ENCODE data around the gene DRD2. TPM values are rescaled to one million over a fixed set of nuclear protein-coding genes. Genes with fewer than 3 reads are reported as not detected.

The DRD2 gene
- total and polyA plus RNA-seq, 2 of the 13 experiments (the other 11 are each of a cell fraction or from before 2014, with no cell fraction given): not detected

DNA sequence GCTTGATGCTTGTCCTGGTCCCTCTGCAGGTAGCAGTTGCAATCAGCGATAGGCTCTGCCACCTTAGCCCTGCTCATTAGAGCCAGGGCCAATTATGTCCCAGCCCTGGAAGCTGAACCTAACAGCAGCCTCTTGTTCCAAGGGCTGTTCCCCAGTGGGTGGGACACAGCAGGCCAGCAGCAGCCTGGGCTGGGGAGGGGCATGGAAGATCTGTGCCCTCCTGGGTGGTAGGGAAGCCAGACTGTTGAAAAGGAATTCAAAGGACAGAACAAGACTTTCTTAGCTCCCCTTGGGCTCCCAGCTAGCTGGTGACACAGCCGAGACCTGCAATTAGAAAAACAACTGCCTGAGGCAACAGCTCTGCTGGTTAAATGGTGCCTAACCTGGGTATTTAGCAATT, 17.4 kb downstream of the DRD2 start:
- Histone ChIP-seq H3K27ac (ENCODE audit: extremely low read length, insufficient read depth, low read length) (no peak overlapping the region), H3K4me3 (replicated peaks in 1 of 3; ENCODE audit: insufficient read depth in 1 of 3, low read depth in 2 of 3, low read length in 3 of 3) (no peak overlapping the region), H3K36me3 (replicated peaks in 1 of 2; ENCODE audit: control insufficient read depth in 1 of 2, insufficient read depth in 2 of 2, low read length in 2 of 2) (no peaks in the 10 kb centered on the region), H3K9me3 (ENCODE audit: low read length) (no peaks in the 10 kb centered on the region), H3K4me1 (ENCODE audit: insufficient read depth, low read length) (no peaks in the 10 kb centered on the region), H3K79me2 (ENCODE audit: insufficient read depth, low read length) (no peaks in the 10 kb centered on the region), H3K27me3 (ENCODE audit: control insufficient read depth in 1 of 2, insufficient read depth in 2 of 2, low read length in 2 of 2) (no peaks in the 10 kb centered on the region; a peak in 1 of 5 replicates), H4K20me1 (ENCODE audit: insufficient read depth, low read length) (no peaks in the 10 kb centered on the region), H3K4me2 (ENCODE audit: low read depth, low read length) (no peak overlapping the region), H2AFZ (ENCODE audit: low read length) (no peak overlapping the region), H3K9ac (ENCODE audit: insufficient read depth, low read depth, low read length) (no peak overlapping the region)
- FAIRE-seq (no peak), DNase-seq (ENCODE audit: low spot score) (no peak), ATAC-seq (no peak)
- intact Hi-C loops (cut with micrococcal nuclease; ENCODE audit: unreplicated experiment) (no loop called here), in situ Hi-C loops (cut with HindIII; ENCODE audit: extremely low pct_ligation_motif_present, low pct_unique_long_range_greater_than_20kb) (no loop called here)
- WGBS (ENCODE audit: low lambda C conversion rate): 0% methylated on average over 1 of the region's 2 CpGs
- POLR2A ChIA-PET: no interaction called here
- CTCF ChIA-PET (ENCODE audit: low intra/inter-chr PET ratio, low total read pairs): no interaction called here
- TF ChIP-seq ZNF552 (CRISPR knock-in tag; IDR thresholded peaks at IDR 0.05; ENCODE audit: borderline replicate concordance) (no peak), ZNF431 (CRISPR knock-in tag; IDR thresholded peaks at IDR 0.05; ENCODE audit: borderline replicate concordance, low read depth) (no peak), ZNF567 (CRISPR knock-in tag; IDR thresholded peaks at IDR 0.05; ENCODE audit: borderline replicate concordance) (no peak), HDAC6 (IDR thresholded peaks at IDR 0.05; ENCODE audit: low read depth, low read length) (no peak), RFXANK (CRISPR knock-in tag; IDR thresholded peaks at IDR 0.05) (no peak), HOXA5 (CRISPR knock-in tag; IDR thresholded peaks at IDR 0.05) (no peak), THYN1 (CRISPR knock-in tag; IDR thresholded peaks at IDR 0.05; ENCODE audit: borderline replicate concordance, low read depth) (no peak), SRSF4 (IDR thresholded peaks at IDR 0.05; ENCODE audit: low read depth, low read length, poor library complexity, severe bottlenecking) (no peak), NCOA5 (CRISPR knock-in tag; IDR thresholded peaks at IDR 0.05) (no peak), MAF1 (CRISPR knock-in tag; IDR thresholded peaks at IDR 0.05; ENCODE audit: borderline replicate concordance) (no peak), SRF (IDR thresholded peaks at IDR 0.05; ENCODE audit: low read depth, low read length) (no peak), ZHX2 (IDR thresholded peaks at IDR 0.05; ENCODE audit: low read depth) (no peak), ZHX2 (CRISPR knock-in tag; IDR thresholded peaks at IDR 0.05; ENCODE audit: borderline replicate concordance) (no peak), SMAD3 (CRISPR knock-in tag; IDR thresholded peaks at IDR 0.05) (no peak), ZNF329 (CRISPR knock-in tag; IDR thresholded peaks at IDR 0.05; ENCODE audit: low read depth) (no peak), LBX2 (CRISPR knock-in tag; IDR thresholded peaks at IDR 0.05; ENCODE audit: borderline replicate concordance) (no peak), ZNF780A (CRISPR knock-in tag; IDR thresholded peaks at IDR 0.05) (no peak), ZNF563 (CRISPR knock-in tag; IDR thresholded peaks at IDR 0.05) (no peak), GABPA (IDR thresholded peaks at IDR 0.05; ENCODE audit: low read depth, low read length) (no peak), GABPA (CRISPR knock-in tag; IDR thresholded peaks at IDR 0.05; ENCODE audit: low read depth) (no peak)
- TF ChIP-seq, protein P1, sequence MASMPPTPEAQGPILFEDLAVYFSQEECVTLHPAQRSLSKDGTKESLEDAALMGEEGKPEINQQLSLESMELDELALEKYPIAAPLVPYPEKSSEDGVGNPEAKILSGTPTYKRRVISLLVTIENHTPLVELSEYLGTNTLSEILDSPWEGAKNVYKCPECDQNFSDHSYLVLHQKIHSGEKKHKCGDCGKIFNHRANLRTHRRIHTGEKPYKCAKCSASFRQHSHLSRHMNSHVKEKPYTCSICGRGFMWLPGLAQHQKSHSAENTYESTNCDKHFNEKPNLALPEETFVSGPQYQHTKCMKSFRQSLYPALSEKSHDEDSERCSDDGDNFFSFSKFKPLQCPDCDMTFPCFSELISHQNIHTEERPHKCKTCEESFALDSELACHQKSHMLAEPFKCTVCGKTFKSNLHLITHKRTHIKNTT (CRISPR knock-in tag; IDR thresholded peaks at IDR 0.05): no peak
- BruUV-seq (replicated peaks): no TSS peak
